GM12878 (cell line): Measurements from ENCODE around the gene IL17B. TPM values are rescaled to one million over a fixed set of nuclear protein-coding genes. Genes with fewer than 3 reads are reported as not detected.
"Not testable (repeated sequence)": the region's sequence is repeated elsewhere in the genome, so short reads cannot be mapped to it uniquely, and the experiment has no call there.

Experiments used
- ATAC-seq: fragments of 200-7000 bp; cut with Tn5 transposase; 3 replicates; pipeline ENCODE4 v1.9.1; 2020; ENCODE audit warnings: mild to moderate bottlenecking, moderate library complexity
- BruUV-seq: library from RNA; stranded (reverse); fragments of 400-500 nt; replicated peaks from 2 replicates; lab custom pipeline; 2021; lab: Mats Ljungman, UMichigan
- CTCF ChIA-PET: fragments of 300-600 bp; sonication (Branson Sonifier 250); formaldehyde crosslinking; extraction: SDS; loops from one replicate; lab custom pipeline; 2021; ENCODE audit warnings: inconsistent platforms; lab: Yijun Ruan, JAX
- POLR2A ChIA-PET: fragments of 350-600 bp; formaldehyde crosslinking; extraction: SDS; loops from one replicate; lab custom pipeline; 2021; ENCODE audit warnings: inconsistent platforms; lab: Charles Lee
- RAD21 ChIA-PET: fragments of 300-600 bp; sonication (Branson Sonifier 250); formaldehyde crosslinking; loops from one replicate; lab custom pipeline; 2023; ENCODE audit warnings: antibody characterized with exemption; ENCODE audit not compliant: unreplicated experiment; lab: Charles Lee
- SMC1A ChIA-PET: fragments of 300-600 bp; sonication (Branson Sonifier 250); formaldehyde crosslinking; loops from one replicate; lab custom pipeline; 2023; ENCODE audit not compliant: unreplicated experiment, uncharacterized antibody; lab: Charles Lee
- DNase-seq: peaks from one replicate; pipeline ENCODE4 v3.0.0-alpha.2; 2011; ENCODE audit warnings: low read depth, low spot score
- FAIRE-seq: peaks from 3 replicates; lab custom pipeline; 2011; peaks lifted over from hg19 to GRCh38; lab: Jason Lieb, UNC
- H2AFZ ChIP-seq: 2 replicates; pipeline ENCODE4 v1.6.0; 2011; ENCODE audit warnings: low read depth, low read length, control low read depth; ENCODE audit not compliant: control insufficient read depth
- H3K27ac ChIP-seq: 2 replicates; pipeline ENCODE4 v1.5.1; 2011; ENCODE audit warnings: control low read depth; ENCODE audit not compliant: control insufficient read depth, insufficient read depth
- H3K27me3 ChIP-seq, 2 experiments: replicated peaks in 1 of 2; 2 replicates each; pipeline versions ENCODE4 v1.6.0 to v1.6.1; 2011; ENCODE audit warnings: low read length in 1 of 2; ENCODE audit not compliant: control insufficient read depth in 2 of 2, insufficient read depth in 2 of 2
- H3K36me3 ChIP-seq, 2 experiments: 2 replicates each; pipeline ENCODE4 v1.5.1; 2011; ENCODE audit warnings: low read length in 1 of 2; ENCODE audit not compliant: control insufficient read depth in 2 of 2, insufficient read depth in 2 of 2
- H3K4me1 ChIP-seq: 2 replicates; pipeline ENCODE4 v1.6.1; 2011; ENCODE audit warnings: mild to moderate bottlenecking, low read length, moderate library complexity, mixed read lengths; ENCODE audit not compliant: control insufficient read depth, insufficient read depth
- H3K4me2 ChIP-seq: 2 replicates; pipeline ENCODE4 v1.6.0; 2011; ENCODE audit warnings: control low read depth; ENCODE audit not compliant: control insufficient read depth, insufficient read depth
- H3K4me3 ChIP-seq: fragments of 200-600 bp; sonication (generic); 2 replicates; pipeline ENCODE4 v1.5.1; 2016
- H3K79me2 ChIP-seq: 2 replicates; pipeline ENCODE4 v1.6.0; 2011; ENCODE audit warnings: low read length; ENCODE audit not compliant: control insufficient read depth, insufficient read depth
- H3K9ac ChIP-seq: 2 replicates; pipeline ENCODE4 v1.8.0; 2011; ENCODE audit warnings: low read length, control low read depth, mixed read lengths; ENCODE audit not compliant: control insufficient read depth, insufficient read depth
- H3K9me3 ChIP-seq: replicated peaks from 3 replicates; pipeline ENCODE4 v1.5.1; 2011; ENCODE audit warnings: mild to moderate bottlenecking, low read length; ENCODE audit not compliant: control insufficient read depth, insufficient read depth
- H4K20me1 ChIP-seq: 2 replicates; pipeline ENCODE4 v1.6.0; 2011; ENCODE audit not compliant: control insufficient read depth, insufficient read depth
- SPI1 ChIP-seq: IDR thresholded peaks from 2 replicates; pipeline ENCODE4 v1.6.1; 2011; ENCODE audit warnings: low read depth, mild to moderate bottlenecking, low read length, moderate library complexity, borderline replicate concordance; ENCODE audit not compliant: insufficient read depth
- WGBS: methylation state at CpG from one replicate; pipeline ENCODE4 v1.1.6; 2016; ENCODE audit warnings: low lambda C conversion rate; ENCODE audit not compliant: insufficient replicate concordance, insufficient coverage; ENCODE audit errors: missing lambda C conversion rate; 5-methylcytosine and 5-hydroxymethylcytosine counted together
- in situ Hi-C: fragments of 300-500 bp; cut with MboI; formaldehyde crosslinking; loops from 9 replicates; pipeline ENCODE4 v1.14.3; 2018; ENCODE audit warnings: mixed read lengths
- intact Hi-C: fragments of 100-400 bp; cut with micrococcal nuclease; formaldehyde crosslinking; loops from one replicate; pipeline ENCODE4 v1.14.2; 2022; ENCODE audit not compliant: unreplicated experiment
- polyA plus RNA-seq, 11 experiments: library from polyadenylated mRNA; depleted of rRNA in 4 of 11; unstranded in 6 of 11; stranded (reverse) in 5 of 11; fragments of >200 nt; fragmentation: Nextera tagmentation in 4 of 11; fragmentation: Illumina TruSeq in 1 of 11; extraction: Ambion mirVana in 4 of 11; extraction: Trizol in 1 of 11; gene quantifications; 1 replicate in 1 of 11; 2 replicates in 10 of 11; pipeline versions ENCODE4 v1.2.1 to v1.2.3, GENCODE V29; 2011 to 2016; ENCODE audit warnings: inconsistent platforms in 2 of 11, missing spikeins in 2 of 11, low read depth in 1 of 11
- total RNA-seq, 4 experiments: library from RNA; depleted of rRNA in 3 of 4; stranded (reverse); fragments of >200 nt in 3 of 4; fragmentation: Illumina TruSeq in 1 of 4; extraction: Trizol in 1 of 4; gene quantifications; 2 replicates each; pipeline versions ENCODE4 v1.2.1 to v1.2.3, GENCODE V29; 2013 to 2021
- TF ChIP-seq, protein P1 (sequence below): fragments of 450-650 bp; IDR thresholded peaks from 2 replicates; pipeline ENCODE4 v1.6.1; 2017; ENCODE audit warnings: mild to moderate bottlenecking, moderate library complexity
- TF ChIP-seq, protein P2 (sequence below): fragments of 450-650 bp; conservative IDR thresholded peaks from 2 replicates; pipeline ENCODE4 v1.6.1; 2017; ENCODE audit warnings: mild to moderate bottlenecking, moderate library complexity
- TF ChIP-seq, protein P3 (sequence below): IDR thresholded peaks from 2 replicates; pipeline ENCODE4 v1.6.1; 2012; ENCODE audit warnings: low read depth, low read length, improper control_type of control experiment

IL17B gene
- total and polyA plus RNA-seq, 10 of the 15 experiments (the other 5 are each of a cell fraction or from before 2014, with no cell fraction given): not detected

- POLR2A ChIA-PET: not testable (repeated sequence)
- TF ChIP-seq, protein P1, sequence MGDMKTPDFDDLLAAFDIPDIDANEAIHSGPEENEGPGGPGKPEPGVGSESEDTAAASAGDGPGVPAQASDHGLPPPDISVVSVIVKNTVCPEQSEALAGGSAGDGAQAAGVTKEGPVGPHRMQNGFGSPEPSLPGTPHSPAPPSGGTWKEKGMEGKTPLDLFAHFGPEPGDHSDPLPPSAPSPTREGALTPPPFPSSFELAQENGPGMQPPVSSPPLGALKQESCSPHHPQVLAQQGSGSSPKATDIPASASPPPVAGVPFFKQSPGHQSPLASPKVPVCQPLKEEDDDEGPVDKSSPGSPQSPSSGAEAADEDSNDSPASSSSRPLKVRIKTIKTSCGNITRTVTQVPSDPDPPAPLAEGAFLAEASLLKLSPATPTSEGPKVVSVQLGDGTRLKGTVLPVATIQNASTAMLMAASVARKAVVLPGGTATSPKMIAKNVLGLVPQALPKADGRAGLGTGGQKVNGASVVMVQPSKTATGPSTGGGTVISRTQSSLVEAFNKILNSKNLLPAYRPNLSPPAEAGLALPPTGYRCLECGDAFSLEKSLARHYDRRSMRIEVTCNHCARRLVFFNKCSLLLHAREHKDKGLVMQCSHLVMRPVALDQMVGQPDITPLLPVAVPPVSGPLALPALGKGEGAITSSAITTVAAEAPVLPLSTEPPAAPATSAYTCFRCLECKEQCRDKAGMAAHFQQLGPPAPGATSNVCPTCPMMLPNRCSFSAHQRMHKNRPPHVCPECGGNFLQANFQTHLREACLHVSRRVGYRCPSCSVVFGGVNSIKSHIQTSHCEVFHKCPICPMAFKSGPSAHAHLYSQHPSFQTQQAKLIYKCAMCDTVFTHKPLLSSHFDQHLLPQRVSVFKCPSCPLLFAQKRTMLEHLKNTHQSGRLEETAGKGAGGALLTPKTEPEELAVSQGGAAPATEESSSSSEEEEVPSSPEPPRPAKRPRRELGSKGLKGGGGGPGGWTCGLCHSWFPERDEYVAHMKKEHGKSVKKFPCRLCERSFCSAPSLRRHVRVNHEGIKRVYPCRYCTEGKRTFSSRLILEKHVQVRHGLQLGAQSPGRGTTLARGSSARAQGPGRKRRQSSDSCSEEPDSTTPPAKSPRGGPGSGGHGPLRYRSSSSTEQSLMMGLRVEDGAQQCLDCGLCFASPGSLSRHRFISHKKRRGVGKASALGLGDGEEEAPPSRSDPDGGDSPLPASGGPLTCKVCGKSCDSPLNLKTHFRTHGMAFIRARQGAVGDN: peak; percentile 55; the same call in 1 of the 2 replicates
- TF ChIP-seq, all 136 proteins: peak for 1; not testable (repeated sequence) for 135
- H3K36me3 ChIP-seq, intact Hi-C loops, CTCF ChIA-PET, H2AFZ ChIP-seq, H3K4me2 ChIP-seq, H3K27me3 ChIP-seq, BruUV-seq, FAIRE-seq, H3K27ac ChIP-seq, DNase-seq, H4K20me1 ChIP-seq, H3K9me3 ChIP-seq, H3K4me1 ChIP-seq, SMC1A ChIA-PET, H3K4me3 ChIP-seq, H3K79me2 ChIP-seq, in situ Hi-C loops, H3K9ac ChIP-seq: not testable (repeated sequence)
- peak; percentile 67 for ATAC-seq
- RAD21 ChIA-PET: interaction anchor here (1.1 kb wide), 2 partner anchors 17 to 53 kb away, joined by 4 read pairs; no protein-coding TSS in a partner anchor
- WGBS: 47% methylated on average over 7 of the region's 7 CpGs
These were observed 19.7 kb upstream of the IL17B start for GRCh38 chr5:149398747-149399266.

GRCh38 chr5:149397530-149397929 is 18.4 kb upstream of the IL17B start:
- H3K4me3 ChIP-seq: no peak overlapping the region
- intact Hi-C loops: no loop called here
- no peaks in the 10 kb centered on the region for H3K79me2 ChIP-seq
- no peak for TF ChIP-seq SPI1
- TF ChIP-seq, protein P2, sequence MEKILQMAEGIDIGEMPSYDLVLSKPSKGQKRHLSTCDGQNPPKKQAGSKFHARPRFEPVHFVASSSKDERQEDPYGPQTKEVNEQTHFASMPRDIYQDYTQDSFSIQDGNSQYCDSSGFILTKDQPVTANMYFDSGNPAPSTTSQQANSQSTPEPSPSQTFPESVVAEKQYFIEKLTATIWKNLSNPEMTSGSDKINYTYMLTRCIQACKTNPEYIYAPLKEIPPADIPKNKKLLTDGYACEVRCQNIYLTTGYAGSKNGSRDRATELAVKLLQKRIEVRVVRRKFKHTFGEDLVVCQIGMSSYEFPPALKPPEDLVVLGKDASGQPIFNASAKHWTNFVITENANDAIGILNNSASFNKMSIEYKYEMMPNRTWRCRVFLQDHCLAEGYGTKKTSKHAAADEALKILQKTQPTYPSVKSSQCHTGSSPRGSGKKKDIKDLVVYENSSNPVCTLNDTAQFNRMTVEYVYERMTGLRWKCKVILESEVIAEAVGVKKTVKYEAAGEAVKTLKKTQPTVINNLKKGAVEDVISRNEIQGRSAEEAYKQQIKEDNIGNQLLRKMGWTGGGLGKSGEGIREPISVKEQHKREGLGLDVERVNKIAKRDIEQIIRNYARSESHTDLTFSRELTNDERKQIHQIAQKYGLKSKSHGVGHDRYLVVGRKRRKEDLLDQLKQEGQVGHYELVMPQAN: no peak
- TF ChIP-seq, protein P3, sequence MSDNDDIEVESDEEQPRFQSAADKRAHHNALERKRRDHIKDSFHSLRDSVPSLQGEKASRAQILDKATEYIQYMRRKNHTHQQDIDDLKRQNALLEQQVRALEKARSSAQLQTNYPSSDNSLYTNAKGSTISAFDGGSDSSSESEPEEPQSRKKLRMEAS: no peak
- TF ChIP-seq, all 136 proteins: peak for 0
- SMC1A ChIA-PET: no interaction called here
- Histone ChIP-seq H3K27ac (no peak overlapping the region), H3K9ac (no peak overlapping the region), H3K36me3 (no peaks in the 10 kb centered on the region), H3K4me1 (no peaks in the 10 kb centered on the region), H4K20me1 (no peaks in the 10 kb centered on the region), H3K27me3 (no peaks in the 10 kb centered on the region), H2AFZ (no peak overlapping the region), H3K9me3 (no peaks in the 10 kb centered on the region), H3K4me2 (no peak overlapping the region)
- RAD21 ChIA-PET: interaction anchor here (1.1 kb wide), 1 partner anchor 51 kb away, joined by 4 read pairs; no protein-coding TSS in a partner anchor
- FAIRE-seq (no peak), ATAC-seq (no peak), DNase-seq (no peak)
- no TSS peak for BruUV-seq
- POLR2A ChIA-PET: no interaction called here
- 63% methylated on average over 6 of the region's 6 CpGs for WGBS
- CTCF ChIA-PET: no interaction called here
- in situ Hi-C loops: no loop called here
